ENCODE results near the gene REELD1.
A peak's percentile ranks its signal among the peaks of the same experiment; 100 is the strongest.

The REELD1 gene

DNA sequence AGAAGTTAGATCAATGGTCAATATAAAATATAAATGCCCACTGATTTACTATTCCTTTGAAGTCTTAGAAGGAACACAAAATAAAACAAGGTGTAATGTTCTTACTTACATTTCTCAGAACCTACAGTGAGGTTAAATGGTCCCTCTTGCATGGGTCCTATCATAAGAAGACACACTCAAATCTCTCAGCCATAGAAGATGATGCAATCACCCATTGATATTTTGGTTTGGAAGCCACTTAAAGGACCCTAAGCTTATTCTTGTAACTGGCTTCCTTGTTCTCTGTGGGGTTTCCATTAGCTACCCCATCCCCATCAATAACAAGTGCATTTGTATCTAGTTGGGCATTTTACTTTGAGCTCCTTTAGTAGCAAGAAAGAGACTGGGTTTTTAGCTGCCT is 15.1 kb downstream of the REELD1 start:
- no peak for DNase-seq

DNA sequence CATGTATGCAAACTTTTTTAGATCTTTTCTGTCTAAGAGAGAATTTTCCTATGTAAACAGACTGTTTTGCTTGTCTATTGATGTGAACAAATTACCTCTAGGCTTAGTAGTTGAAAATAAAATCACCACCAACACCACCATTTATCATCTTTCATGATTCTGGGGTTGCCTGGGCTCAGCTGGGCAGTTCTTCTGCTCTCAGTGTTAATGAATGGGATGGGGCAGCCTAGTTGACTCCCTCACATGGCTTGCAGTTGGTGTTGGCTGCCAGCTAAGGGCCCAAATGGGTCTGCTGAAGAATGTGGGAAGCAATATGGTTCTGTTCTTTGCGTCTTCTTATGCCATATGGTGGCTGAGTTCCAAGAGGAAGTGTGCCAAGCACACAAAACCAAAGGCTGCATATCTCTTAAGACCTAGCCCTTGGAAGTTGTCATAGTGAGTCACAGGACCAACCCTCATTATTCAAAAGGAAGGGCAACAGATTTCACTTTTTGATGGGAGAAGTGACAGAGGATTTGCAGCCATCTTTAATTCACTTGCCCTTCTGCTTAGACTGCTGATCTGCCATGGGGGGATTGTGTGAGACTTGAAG is 17.9 kb downstream of the REELD1 start:
- DNase-seq: no peak

DNA sequence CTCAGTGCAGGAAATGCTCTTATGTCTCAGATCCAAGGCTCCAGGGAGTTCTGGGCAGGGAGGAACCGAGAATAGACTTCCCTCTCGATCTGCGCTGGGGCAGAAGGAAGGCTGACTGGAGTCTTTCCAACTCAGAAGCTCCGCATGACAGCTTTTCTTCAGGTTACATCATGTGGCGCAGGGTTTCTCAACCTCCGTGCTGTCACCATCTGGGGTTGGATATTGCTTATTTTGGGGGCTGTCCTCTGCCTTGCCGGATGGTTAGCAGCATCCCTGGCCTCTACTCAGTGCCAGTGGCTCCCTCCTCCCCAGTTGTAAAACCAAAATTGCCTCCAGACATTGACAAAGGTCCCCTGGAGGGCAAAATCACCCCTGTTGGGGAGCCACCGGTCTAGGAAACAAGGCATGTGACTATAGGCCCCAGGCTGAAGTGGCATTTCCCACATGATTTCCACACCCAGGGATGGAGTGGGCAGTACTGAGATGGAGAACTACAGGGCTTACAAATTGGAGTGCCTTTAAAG is 21.4 kb downstream of the REELD1 start:
- no peak for DNase-seq

DNA sequence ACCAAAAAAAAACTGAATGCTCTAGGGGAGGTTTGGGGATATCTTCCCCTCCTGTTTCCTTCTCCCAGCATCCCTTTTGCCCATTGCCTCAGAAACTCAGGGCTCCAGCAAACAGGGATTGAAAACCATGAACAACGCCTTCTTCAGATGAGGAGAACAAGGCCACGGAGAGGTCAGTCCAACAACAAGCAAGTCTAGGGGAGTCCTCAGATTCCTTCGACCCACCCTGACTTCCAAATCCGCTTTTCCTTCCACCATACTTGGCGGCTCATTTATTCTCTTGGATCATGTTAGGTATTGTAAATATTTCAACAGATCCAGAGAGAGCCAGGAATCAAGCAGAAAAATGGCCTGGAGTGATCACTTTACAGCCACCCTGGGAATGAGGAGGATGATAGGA is 21.9 kb downstream of the REELD1 start:
- DNase-seq: no peak

DNA sequence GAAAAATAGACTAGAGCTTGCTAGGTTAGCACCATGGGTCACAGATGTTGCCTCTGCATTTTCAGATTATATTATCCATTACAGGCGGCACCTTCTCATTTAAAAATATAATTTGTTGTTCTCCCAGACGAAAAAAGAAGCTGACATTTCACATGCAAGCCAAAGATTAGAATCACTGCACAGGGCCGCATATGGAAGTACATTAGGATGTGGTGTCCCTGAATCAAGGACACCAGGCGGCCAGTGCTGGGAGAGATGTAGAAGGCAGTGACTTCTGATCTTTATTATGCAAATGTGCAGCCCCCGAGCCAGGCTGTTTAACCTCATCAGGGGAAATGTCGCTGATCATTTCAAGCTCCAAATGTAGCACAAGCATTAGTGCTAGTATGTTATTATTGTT is 22.8 kb downstream of the REELD1 start:
- DNase-seq: no peak

DNA sequence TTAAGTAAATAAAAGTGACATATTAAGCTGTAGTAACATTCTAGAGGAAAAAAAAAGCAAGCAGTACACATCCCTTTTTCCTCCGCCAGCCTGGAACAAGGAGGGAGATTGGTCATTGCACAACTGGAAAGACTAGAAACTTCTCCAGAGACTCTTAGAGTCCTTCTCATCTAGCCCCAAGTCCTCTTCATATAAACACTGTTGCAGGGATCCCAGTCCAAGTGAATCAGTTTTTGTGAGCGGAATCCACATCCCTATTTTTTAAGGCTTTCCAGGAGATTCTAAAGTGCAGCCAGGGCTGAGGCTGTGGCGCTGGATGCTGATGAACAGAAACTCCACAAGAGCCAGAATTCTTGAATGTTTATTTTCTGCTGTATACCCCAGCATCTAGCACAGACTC is 23.8 kb downstream of the REELD1 start:
- DNase-seq: no peak

DNA sequence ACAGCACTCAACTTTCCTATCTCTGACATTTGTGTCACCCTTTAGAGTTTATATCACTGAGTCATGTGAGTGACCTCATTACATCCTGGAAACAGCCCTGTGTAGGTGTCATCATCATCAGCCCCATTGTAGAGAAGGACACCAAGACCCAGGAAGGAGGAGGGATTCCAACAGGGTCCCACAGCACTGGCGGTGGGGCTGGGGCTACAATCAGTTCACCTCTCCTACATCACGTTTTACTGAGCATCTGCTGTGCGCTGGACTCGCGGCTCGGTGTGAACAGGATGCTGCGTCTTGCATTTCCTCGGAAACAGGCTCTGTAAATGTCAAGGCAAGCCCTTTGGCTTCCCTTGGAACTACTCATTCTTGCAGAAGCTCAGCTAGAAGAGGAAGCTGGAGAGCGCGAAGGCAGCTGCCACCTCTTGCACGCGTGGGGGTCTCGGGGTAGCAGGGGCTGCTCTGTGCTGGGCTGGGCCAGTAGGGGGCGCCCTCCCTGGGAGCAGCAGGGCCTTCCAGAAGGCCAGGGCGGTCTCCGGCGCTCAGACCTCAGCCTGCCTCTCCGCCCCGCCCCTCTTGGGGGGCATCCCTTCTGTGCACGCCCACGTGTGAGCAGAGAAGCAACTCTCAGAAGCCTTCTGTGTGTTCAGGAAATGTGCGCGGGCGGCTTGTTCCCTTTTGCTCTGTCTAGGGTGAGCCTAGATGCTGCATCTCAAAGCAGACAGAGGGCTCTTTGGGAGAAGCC is 29.0 kb downstream of the REELD1 start:
- DNase-seq: peak; percentile 29

DNA sequence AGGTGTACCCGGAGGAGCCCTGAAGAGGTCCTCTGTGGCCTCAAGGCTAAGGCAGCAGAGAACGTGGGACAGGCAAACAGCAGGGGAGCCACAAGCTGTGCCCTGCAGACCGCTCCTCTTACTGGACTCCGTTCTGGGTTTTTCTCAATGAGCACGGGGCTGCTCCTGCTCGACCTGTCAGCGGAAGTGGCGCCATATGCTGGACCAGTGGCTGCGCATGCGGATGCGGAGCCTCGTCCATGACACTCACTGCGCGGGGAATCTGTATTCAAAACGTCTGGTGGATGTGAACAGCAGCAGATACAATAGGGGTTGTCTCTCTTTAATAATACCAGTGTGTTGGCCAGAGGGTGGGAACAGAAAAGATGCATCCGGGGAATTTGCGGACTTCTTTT is 29.5 kb downstream of the REELD1 start:
- no peak for DNase-seq

DNA sequence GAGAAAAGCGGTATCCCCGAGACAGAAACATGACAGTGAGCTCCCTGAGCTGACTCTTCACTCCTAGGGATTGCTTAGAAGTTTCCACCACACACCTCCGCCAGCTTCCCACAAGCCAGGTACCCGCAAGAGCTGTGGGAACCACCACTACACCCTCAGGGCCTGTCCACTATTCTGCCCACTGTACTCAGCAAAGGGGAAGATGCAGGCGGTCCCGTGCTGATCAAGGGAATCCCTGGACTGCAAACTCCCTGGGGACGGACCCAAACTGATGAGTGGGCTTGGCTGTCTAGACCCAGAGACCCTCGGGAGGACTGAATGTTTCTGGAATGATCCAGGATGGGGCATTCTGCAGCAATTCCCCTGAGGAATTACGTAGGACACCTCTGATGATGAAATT is 30.2 kb downstream of the REELD1 start:
- no peak for DNase-seq

DNA sequence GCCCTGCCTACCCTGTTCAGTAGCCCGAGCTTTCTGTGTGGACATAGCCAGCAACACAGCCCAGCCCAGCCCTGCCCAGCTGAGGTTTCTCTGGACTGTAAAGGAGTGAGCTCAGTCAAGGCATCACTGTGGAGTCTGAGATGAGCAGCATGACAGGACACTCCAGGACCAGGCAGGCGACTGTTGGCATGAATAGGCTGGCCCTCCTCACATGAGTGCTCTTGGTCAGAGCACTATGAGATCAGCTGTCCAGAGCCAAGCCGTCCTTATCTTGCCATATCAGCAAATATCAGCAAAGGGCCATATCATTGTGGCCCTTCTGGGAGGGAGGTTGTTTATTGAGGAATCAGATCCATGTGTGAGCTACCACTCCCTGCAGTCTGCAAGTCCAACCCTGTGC is 30.9 kb downstream of the REELD1 start:
- DNase-seq: peak; percentile 27

DNA sequence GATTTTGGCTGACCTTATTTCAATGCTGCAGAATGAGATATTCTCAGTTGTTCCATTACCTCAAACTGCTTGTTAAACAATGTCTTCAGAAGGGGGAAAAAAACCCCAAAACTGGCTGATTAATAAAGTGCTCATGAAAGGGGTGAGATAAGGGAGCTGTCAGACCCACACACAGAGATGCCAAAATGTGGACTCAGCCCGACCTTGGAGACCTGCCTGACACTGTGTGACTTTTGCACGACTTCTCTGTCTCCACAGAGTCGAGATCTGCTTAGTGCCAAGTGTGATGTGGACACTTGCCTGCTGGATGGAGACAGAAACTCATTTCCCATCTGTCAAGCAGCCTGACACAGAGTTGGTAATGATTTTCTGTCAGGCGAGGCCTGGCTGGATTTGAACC is 31.5 kb downstream of the REELD1 start:
- DNase-seq: no peak

DNA sequence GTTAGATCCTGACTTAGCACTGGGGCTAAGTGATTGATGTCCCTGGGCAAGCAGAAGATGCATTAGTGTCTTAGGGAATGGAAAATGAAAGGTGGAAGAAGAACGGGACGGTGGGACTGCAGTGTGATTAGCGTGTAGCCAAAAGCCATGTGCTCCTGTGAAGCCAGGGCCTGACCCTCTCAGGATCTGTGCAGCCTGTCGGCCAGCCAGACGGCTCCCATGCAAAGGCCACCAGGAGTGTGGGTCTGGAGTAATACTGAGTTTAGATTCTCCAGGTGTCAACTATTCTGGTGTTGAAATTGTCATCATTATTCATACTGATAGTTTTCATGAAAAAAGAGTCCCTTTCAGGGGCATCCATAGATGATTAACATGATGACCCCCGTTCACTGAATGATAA is 32.0 kb downstream of the REELD1 start:
- no peak for DNase-seq

DNA sequence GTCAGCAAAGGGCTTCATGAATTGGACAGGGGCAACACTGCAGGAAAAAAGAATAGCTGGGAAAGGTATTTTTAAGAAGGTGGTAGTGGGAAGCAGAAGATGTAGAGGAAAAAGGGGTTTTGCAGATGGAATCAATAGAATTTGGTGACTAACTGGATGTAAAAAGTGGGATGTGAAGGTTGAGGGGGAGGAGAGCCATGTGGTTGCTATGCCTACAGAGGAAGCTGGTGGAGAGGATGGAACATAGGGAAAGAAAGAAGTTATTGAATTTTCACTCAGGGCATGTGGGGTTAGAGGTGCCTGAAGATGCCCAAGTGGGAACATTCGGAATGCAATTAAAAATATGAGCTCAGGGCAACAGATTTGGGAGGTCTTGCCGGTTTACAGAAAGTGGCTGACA is 33.0 kb downstream of the REELD1 start:
- DNase-seq: no peak

DNA sequence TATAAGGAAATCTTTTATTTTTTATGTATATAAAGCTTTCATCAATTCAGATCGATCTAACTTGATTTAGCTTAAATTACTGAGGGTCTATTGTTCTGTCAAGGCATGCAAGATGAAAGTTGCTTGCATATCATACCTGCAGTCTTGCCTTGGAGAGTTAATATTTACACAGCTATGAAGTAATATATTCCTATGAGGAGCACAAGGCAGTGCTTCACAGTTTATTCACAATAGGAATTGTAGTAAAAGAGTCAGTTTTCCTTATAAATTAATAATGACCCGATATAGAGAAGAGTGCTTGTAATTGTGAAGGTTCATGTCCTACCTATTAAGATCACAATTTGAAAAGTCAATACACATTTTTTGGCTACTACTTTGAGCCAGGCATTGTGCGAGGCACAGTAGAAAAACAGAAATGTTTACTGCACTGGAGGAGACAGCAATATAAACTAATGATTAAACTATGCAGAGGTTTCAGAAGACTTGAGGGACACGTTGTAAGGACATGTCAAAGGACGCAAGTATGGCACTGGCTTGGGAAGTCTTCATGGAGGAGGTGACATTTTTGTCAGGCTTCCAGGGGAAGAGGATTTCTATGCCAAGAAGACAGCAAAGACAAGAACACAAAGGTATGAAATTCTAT is 38.8 kb downstream of the REELD1 start:
- DNase-seq: no peak

DNA sequence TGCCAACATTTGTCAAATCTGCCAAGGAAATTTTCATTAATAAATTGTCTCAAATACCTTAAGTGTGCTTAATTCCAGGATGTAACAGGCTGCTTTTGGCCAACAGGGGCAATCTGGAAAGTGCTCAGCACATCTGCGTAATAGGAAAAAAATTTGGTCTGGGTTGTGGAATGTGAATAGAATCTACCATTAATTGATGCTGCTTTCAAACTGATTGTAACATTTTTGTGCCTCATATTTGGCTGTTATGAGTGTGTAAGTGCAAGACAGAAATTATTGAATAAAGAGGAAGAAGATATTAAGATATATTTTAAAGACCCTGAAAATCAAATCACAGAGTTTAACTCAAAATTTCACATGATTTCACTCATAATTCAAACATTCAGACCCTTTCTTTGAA is 41.1 kb downstream of the REELD1 start:
- no peak for DNase-seq

DNA sequence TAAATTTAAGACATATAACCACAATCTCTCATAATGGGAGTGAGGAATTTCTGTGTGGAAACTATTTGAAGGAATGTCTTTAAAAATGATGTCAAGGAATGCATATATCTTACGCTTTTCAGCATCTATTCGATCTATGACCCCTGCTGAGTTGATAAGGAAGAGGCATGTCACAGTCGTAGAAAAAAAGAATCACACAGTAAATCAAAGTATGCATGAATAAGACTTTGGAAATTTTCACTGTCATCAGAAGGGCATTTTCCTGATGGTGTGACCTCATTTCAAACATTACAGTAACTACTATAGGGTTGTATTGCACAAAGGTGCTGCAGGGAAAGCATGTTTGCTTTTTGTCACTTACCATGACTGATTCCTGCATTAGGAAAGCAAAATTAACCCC is 41.5 kb downstream of the REELD1 start:
- DNase-seq: no peak

DNA sequence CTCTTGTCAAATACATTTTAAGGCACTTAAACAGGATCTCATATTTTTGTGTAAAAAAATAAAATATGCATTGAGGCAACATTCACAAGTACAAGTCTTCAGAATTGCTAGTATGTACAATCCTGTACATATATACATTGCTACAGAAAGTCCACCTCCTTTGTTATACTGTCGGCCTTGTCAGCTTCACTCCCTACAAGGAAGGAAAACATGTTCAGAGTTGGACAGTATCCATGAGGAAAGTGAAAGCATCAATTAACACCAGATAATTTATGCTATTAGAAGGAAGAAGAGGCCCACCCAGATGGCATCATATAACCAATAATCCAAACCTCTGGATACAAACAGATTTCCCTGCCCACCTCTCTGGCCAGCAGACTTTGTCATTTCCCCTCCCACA is 42.0 kb downstream of the REELD1 start:
- DNase-seq: no peak

DNA sequence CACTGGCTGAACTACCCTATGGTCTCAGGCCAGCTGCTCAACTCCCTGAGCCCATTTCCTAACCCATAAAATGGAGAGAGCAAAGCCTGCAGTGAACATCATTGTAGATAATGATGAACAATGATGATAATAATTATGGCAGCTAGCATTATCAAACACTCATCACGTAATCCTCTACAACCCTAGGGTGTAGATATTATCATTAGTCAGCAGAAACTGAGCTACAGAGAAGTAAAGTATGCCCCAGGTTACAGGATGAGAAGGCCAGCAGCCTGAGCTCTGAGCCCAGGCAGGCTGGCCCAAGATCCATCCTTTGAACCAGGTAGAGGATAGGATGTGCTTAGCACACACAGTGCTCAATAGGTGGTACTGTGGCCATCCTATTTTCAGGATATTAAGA is 43.2 kb downstream of the REELD1 start:
- DNase-seq: no peak

DNA sequence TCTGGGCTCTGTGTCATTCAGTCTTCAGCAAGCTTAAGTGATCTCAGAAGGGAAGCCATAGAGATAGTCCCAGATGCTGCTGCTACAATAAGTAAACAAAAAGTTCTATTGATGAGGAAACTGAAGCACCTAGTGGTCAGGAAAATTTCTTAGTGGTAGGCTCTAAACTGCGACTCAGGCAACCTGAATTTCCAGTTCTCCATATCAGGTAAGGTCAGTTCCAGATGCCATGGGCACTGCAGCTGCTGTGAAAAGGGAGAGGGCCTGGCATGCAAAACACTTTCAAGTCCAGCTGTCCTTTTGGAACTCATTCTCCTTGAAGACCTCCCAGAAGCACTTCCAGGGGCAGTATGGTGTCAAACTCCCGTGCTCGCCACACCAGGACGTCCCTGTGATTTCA is 46.2 kb downstream of the REELD1 start:
- peak; percentile 55 for DNase-seq

DNA sequence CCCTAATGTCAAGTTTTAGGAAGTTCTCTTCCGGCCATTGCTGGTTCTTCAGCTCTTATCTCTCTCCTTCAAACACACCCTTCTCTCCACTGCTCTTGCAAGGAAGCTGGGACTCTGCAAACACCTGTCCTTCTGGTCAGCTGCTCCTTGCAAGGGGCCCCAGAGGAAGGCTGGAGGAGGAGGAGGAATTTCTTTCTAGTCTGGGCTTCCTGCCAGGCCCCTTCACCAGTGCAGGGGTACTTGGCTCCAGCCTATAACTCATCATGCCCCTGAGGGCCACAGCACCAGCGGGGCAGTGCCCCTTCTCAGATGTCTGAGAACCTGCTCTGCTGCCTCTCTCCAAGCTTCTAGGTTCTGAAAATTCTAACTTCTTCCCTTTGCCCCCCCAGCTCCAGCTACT is 46.7 kb downstream of the REELD1 start:
- DNase-seq: no peak

DNA sequence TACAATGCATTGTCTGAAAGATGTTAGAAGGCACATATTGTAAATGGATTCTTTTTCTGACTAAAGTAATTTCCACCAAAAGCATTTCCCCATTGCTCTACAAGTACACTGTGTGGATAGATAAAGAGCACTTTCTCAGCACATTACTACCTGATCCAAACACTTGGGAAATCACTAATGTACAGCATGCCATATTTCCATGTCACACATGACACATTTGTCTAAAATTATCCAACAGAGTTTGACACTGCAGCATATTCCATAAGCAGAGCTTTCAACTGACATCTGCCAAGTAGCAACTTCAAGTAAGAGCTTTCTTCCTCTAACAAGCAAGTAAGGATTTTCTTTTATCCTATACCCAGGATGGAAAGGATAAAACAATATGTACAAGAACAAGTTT is 49.5 kb downstream of the REELD1 start:
- DNase-seq: no peak

DNA sequence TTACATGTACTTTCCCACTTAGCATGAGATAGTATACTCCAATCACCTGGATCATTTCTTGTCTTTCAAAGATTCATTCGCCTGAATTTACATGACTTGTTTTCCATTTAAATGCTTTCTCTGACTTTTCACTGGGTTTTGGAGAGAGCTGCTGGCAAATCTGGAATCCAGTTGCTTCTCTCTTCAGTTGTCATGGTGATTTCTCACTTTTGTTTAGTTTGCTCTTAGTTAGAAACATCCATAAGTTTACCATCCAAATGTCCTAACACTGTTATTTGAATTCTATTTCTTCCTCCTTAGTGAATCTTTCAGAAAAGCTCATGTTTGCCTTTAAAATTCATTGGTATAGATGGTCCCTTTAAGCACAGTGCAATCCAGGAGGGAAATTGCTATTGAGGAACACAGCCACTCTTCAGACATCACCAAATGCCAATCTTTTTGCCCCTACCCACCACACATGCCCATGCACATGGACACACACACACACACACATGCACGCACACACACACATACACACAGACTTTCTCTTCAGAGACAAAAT is 51.7 kb downstream of the REELD1 start:
- no peak for DNase-seq

DNA sequence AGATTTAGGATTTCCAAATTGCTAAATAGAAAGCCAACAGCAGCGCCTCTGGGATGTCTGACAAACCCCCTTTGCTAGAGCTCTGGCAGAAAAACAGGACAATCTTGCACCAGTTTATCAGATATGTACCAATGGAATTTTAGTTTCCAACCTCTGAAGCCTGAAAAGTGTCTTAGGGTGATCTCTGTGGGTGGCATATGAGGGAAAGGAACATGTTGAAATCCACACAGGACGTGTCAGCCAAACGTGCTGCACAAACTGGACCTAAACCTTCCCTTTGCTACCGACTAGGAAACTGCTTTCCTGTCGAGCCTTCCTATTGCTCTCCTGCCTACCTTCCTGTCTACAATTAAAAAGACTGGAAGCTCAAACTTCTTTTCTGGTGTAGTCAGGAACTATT is 53.5 kb downstream of the REELD1 start:
- DNase-seq: no peak

DNA sequence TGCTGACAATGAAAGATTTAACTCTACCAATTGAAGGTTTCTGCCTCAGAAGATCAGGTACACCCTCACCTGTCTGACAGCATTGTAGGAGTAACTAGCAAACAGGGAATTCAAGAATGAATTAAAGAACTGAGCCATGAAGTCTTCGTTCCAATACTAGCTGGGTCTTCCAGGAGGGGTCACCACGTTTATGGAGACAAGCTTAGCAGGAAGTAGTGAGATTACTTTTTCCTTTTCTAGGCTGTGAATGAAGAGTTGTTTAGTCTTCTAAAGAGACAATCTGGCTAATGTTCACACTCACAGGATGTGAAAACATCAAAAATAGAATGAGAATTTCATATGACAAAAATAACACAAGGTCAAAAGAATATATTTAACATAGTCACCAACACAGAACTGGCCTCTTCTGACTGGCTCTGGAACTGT is 54.9 kb downstream of the REELD1 start:
- no peak for DNase-seq
